Neuron (in vitro differentiated cells): ENCODE results near the gene TYROBP.
"Not testable (repeated sequence)": the region's sequence is repeated elsewhere in the genome, so short reads cannot be mapped to it uniquely, and the experiment has no call there.

ENCODE experiments used
- H2AFZ ChIP-seq: one replicate; pipeline ENCODE4 v1.6.1; 2013; ENCODE audit warnings: low read depth, mild to moderate bottlenecking, inconsistent platforms, low read length, moderate library complexity
- H3K27me3 ChIP-seq: one replicate; pipeline ENCODE4 v1.6.1; 2013; ENCODE audit warnings: low read length; ENCODE audit not compliant: insufficient read depth
- H3K36me3 ChIP-seq: one replicate; pipeline ENCODE4 v1.6.1; 2013; ENCODE audit warnings: low read length; ENCODE audit not compliant: insufficient read depth
- H3K4me1 ChIP-seq: one replicate; pipeline ENCODE4 v1.6.1; 2013; ENCODE audit warnings: low read length; ENCODE audit not compliant: insufficient read depth
- H3K4me3 ChIP-seq: 2 replicates; pipeline ENCODE4 v1.5.1; 2013; ENCODE audit warnings: mild to moderate bottlenecking, low read length, moderate library complexity
- H3K9me3 ChIP-seq: one replicate; pipeline ENCODE4 v1.6.1; 2013; ENCODE audit warnings: low read length

Gene TYROBP

GRCh38 chr19:35908010-35908441 is at the start of gene TYROBP:
TYROBP (minus strand) TSS chr19:35908295; CDS start chr19:35908228, 67 bp downstream.
- Histone ChIP-seq H3K27me3 (peaks cover 17% of the 10 kb centered on the region), H3K36me3 (no peaks in the 10 kb centered on the region), H3K4me1 (peaks cover 6% of the 10 kb centered on the region), H3K9me3 (no peaks in the 10 kb centered on the region), H3K4me3 (no peak within 1 kb of the TSS), H2AFZ (no peak within 1 kb of the TSS)

- not testable (repeated sequence) for H3K4me3 ChIP-seq, H3K9me3 ChIP-seq, H2AFZ ChIP-seq, H3K4me1 ChIP-seq, H3K36me3 ChIP-seq
- peaks cover 36% of the 10 kb centered on the region for H3K27me3 ChIP-seq
Measured at GRCh38 chr19:35957411-35957810, 49.3 kb upstream of the TYROBP start.

- Histone ChIP-seq H2AFZ (no peak overlapping the region), H3K4me1 (no peaks in the 10 kb centered on the region), H3K9me3 (peaks cover 3% of the 10 kb centered on the region), H3K36me3 (no peaks in the 10 kb centered on the region), H3K27me3 (peaks cover 36% of the 10 kb centered on the region), H3K4me3 (no peak overlapping the region)
Measured at GRCh38 chr19:35955881-35956634, 48.0 kb upstream of the TYROBP start.

GRCh38 chr19:35949131-35949530 is 41.0 kb upstream of the TYROBP start:
- Histone ChIP-seq H3K9me3 (no peaks in the 10 kb centered on the region), H3K4me1 (no peaks in the 10 kb centered on the region), H3K27me3 (no peaks in the 10 kb centered on the region), H2AFZ (no peak overlapping the region), H3K4me3 (no peak overlapping the region), H3K36me3 (peaks cover 11% of the 10 kb centered on the region)

GRCh38 chr19:35946203-35946602 is 38.1 kb upstream of the TYROBP start:
- Histone ChIP-seq H3K9me3 (no peaks in the 10 kb centered on the region), H3K4me3 (no peak overlapping the region), H3K4me1 (no peaks in the 10 kb centered on the region), H3K27me3 (no peaks in the 10 kb centered on the region), H3K36me3 (peaks cover 14% of the 10 kb centered on the region), H2AFZ (no peak overlapping the region)

- Histone ChIP-seq H3K4me1 (no peaks in the 10 kb centered on the region), H3K9me3 (no peaks in the 10 kb centered on the region), H3K4me3 (no peak overlapping the region), H3K27me3 (no peaks in the 10 kb centered on the region), H3K36me3 (peaks cover 16% of the 10 kb centered on the region), H2AFZ (no peak overlapping the region)
Measured at GRCh38 chr19:35945121-35945790, 37.2 kb upstream of the TYROBP start.

- Histone ChIP-seq H2AFZ (no peak overlapping the region), H3K9me3 (no peaks in the 10 kb centered on the region), H3K27me3 (no peaks in the 10 kb centered on the region), H3K36me3 (peaks cover 23% of the 10 kb centered on the region), H3K4me3 (no peak overlapping the region), H3K4me1 (no peaks in the 10 kb centered on the region)
Measured at GRCh38 chr19:35944556-35944955, 36.5 kb upstream of the TYROBP start.

GRCh38 chr19:35943321-35944301 is 35.5 kb upstream of the TYROBP start:
- Histone ChIP-seq H3K27me3 (no peaks in the 10 kb centered on the region), H3K4me1 (no peaks in the 10 kb centered on the region), H3K36me3 (peaks cover 29% of the 10 kb centered on the region), H2AFZ (no peak overlapping the region), H3K4me3 (no peak overlapping the region), H3K9me3 (peaks cover 2% of the 10 kb centered on the region)

GRCh38 chr19:35942235-35942634 is 34.1 kb upstream of the TYROBP start:
- Histone ChIP-seq H3K4me3 (no peak overlapping the region), H3K4me1 (peaks cover 12% of the 10 kb centered on the region), H2AFZ (no peak overlapping the region), H3K36me3 (peaks cover 29% of the 10 kb centered on the region), H3K9me3 (peaks cover 2% of the 10 kb centered on the region), H3K27me3 (no peaks in the 10 kb centered on the region)

GRCh38 chr19:35940839-35941238 is 32.7 kb upstream of the TYROBP start:
- peaks cover 2% of the 10 kb centered on the region for H3K9me3 ChIP-seq
- H2AFZ ChIP-seq, result no peak overlapping the region
- H3K27me3 ChIP-seq, result no peaks in the 10 kb centered on the region
- peaks cover 21% of the 10 kb centered on the region for H3K4me1 ChIP-seq
- H3K4me3 ChIP-seq, result no peak overlapping the region
- peaks cover 29% of the 10 kb centered on the region for H3K36me3 ChIP-seq

- H3K9me3 ChIP-seq, result peaks cover 2% of the 10 kb centered on the region
- H3K4me1 ChIP-seq, result peaks cover 25% of the 10 kb centered on the region
- H3K36me3 ChIP-seq, result peaks cover 28% of the 10 kb centered on the region
- H3K4me3 ChIP-seq, result no peak overlapping the region
- no peaks in the 10 kb centered on the region for H3K27me3 ChIP-seq
- H2AFZ ChIP-seq, result no peak overlapping the region
Measured at GRCh38 chr19:35940078-35940775, 32.1 kb upstream of the TYROBP start.

- no peak overlapping the region for H2AFZ ChIP-seq
- peaks cover 2% of the 10 kb centered on the region for H3K9me3 ChIP-seq
- peaks cover 22% of the 10 kb centered on the region for H3K36me3 ChIP-seq
- no peak overlapping the region for H3K4me3 ChIP-seq
- no peaks in the 10 kb centered on the region for H3K27me3 ChIP-seq
- H3K4me1 ChIP-seq, result peaks cover 25% of the 10 kb centered on the region
Measured at GRCh38 chr19:35939307-35940077, 31.4 kb upstream of the TYROBP start.
